PC-3 (cell line): ENCODE results near the gene CSDE1. TPM values are rescaled to one million over a fixed set of nuclear protein-coding genes. Genes with fewer than 3 reads are reported as not detected.
"Not testable (repeated sequence)": the region's sequence is repeated elsewhere in the genome, so short reads cannot be mapped to it uniquely, and the experiment has no call there.

Experiments
- ATAC-seq: fragments of 200-7000 bp; cut with Tn5 transposase; 2 replicates; pipeline ENCODE4 v1.9.1; 2020; ENCODE audit warnings: mild to moderate bottlenecking, moderate library complexity
- Bru-seq: library from RNA; stranded (reverse); fragments of 400-500 nt; gene quantifications from one replicate; lab custom pipeline; 2021; lab: Mats Ljungman, UMichigan
- BruChase-seq, 2 experiments: library from RNA; stranded (reverse); fragments of 400-500 nt; gene quantifications; one replicate each; lab custom pipeline; 2021; lab: Mats Ljungman, UMichigan
- BruUV-seq: library from RNA; stranded (reverse); fragments of 400-500 nt; replicated peaks from 2 replicates; lab custom pipeline; 2021; lab: Mats Ljungman, UMichigan
- CTCF ChIA-PET: fragments of 300-600 bp; sonication (Branson Sonifier 250); formaldehyde crosslinking; loops from one replicate; lab custom pipeline; 2022; ENCODE audit warnings: antibody characterized with exemption; lab: Charles Lee
- POLR2A ChIA-PET: fragments of 300-600 bp; sonication (Branson Sonifier 250); formaldehyde crosslinking; loops from one replicate; lab custom pipeline; 2022; ENCODE audit warnings: antibody characterized with exemption; ENCODE audit not compliant: unreplicated experiment; lab: Charles Lee
- DNase-seq: peaks from one replicate; pipeline ENCODE4 v3.0.0-alpha.2; 2015
- H2AFZ ChIP-seq: fragments of 300-600 bp; sonication (generic); 2 replicates; pipeline ENCODE4 v1.6.0; 2016; ENCODE audit warnings: antibody characterized with exemption, low read length
- H3F3A ChIP-seq: fragments of 300-600 bp; sonication (generic); one replicate; pipeline ENCODE4 v1.6.0; 2017; ENCODE audit warnings: antibody characterized with exemption, low read length, control low read depth, mild to moderate bottlenecking; ENCODE audit not compliant: unreplicated experiment
- H3K27ac ChIP-seq: fragments of 300-600 bp; sonication (generic); 2 replicates; pipeline ENCODE4 v1.5.1; 2016; ENCODE audit warnings: mild to moderate bottlenecking, low read length
- H3K27me3 ChIP-seq: fragments of 300-600 bp; sonication (generic); 2 replicates; pipeline ENCODE4 v1.6.1; 2016; ENCODE audit warnings: low read length, mixed read lengths
- H3K36me3 ChIP-seq: fragments of 300-600 bp; sonication (generic); 2 replicates; pipeline ENCODE4 v1.6.1; 2016; ENCODE audit warnings: low read depth, mixed run types, low read length, mixed read lengths
- H3K4me1 ChIP-seq: fragments of 300-600 bp; sonication (generic); 2 replicates; pipeline ENCODE4 v1.5.1; 2016; ENCODE audit warnings: low read length; ENCODE audit not compliant: insufficient read depth
- H3K4me2 ChIP-seq: fragments of 300-600 bp; sonication (generic); 2 replicates; pipeline ENCODE4 v1.6.0; 2016; ENCODE audit warnings: low read length
- H3K4me3 ChIP-seq: fragments of 300-600 bp; sonication (generic); 2 replicates; pipeline ENCODE4 v1.5.1; 2016; ENCODE audit warnings: mild to moderate bottlenecking, low read length, mixed read lengths
- H3K79me2 ChIP-seq: fragments of 300-600 bp; sonication (generic); 2 replicates; pipeline ENCODE4 v1.6.1; 2017; ENCODE audit warnings: low read length, mixed read lengths
- H3K9ac ChIP-seq: fragments of 300-600 bp; sonication (generic); 2 replicates; pipeline ENCODE4 v1.6.0; 2016; ENCODE audit warnings: mild to moderate bottlenecking, low read length
- H3K9me2 ChIP-seq: fragments of 300-600 bp; sonication (generic); replicated peaks from 2 replicates; pipeline ENCODE4 v1.6.1; 2016; ENCODE audit warnings: mixed run types, low read length, mixed read lengths
- H3K9me3 ChIP-seq: fragments of 300-600 bp; sonication (generic); 2 replicates; pipeline ENCODE4 v1.6.1; 2016; ENCODE audit warnings: low read length, mixed read lengths
- H4K20me1 ChIP-seq: fragments of 300-600 bp; sonication (generic); 2 replicates; pipeline ENCODE4 v1.6.1; 2016; ENCODE audit warnings: low read length, mixed read lengths
- EZH2 ChIP-seq: fragments of 300-600 bp; sonication (generic); IDR thresholded peaks from one replicate; pipeline ENCODE4 v1.6.1; 2017; ENCODE audit warnings: antibody characterized with exemption, mild to moderate bottlenecking, low read length; ENCODE audit not compliant: unreplicated experiment
- EZH2phosphoT487 ChIP-seq: fragments of 300-600 bp; sonication (generic); IDR thresholded peaks from 2 replicates; pipeline ENCODE4 v1.6.1; 2018; ENCODE audit warnings: mild to moderate bottlenecking, antibody characterized with exemption, low read length, borderline replicate concordance
- intact Hi-C: fragments of 100-400 bp; cut with micrococcal nuclease; formaldehyde crosslinking; loops from 2 replicates; pipeline ENCODE4 v1.9.0; 2023
- long read RNA-seq: library from polyadenylated mRNA; unstranded; transcript quantifications from one replicate; pipeline ENCODE4 v2.0.0, GENCODE V29; 2021; ENCODE audit not compliant: unreplicated experiment
- total RNA-seq: library from RNA; depleted of rRNA; stranded (reverse); fragments of >200 nt; gene quantifications from 2 replicates; pipeline ENCODE4 v1.2.3, GENCODE V29; 2014; rRNA removed
- TF ChIP-seq, protein P1 (sequence below): fragments of 300-600 bp; sonication (generic); conservative IDR thresholded peaks from 2 replicates; pipeline ENCODE4 v1.5.1; 2017; ENCODE audit warnings: antibody characterized with exemption, low read depth, mild to moderate bottlenecking, low read length

Gene CSDE1
- total RNA-seq (380 and 480 TPM in 2 replicates), Bru-seq, nascent RNA (percentile 98 among the genes with signal in this experiment), BruChase-seq, experiment 1, labeled RNA remaining after a 6-hour chase (percentile 98 among the genes with signal in this experiment), BruChase-seq, experiment 2, labeled RNA remaining after a 2-hour chase (percentile 98 among the genes with signal in this experiment)
- long read RNA-seq, full-length matches to known transcripts: 887 of 1,204 reads
- long read RNA-seq, partial matches to known transcripts: 214 of 1,204 reads
- long read RNA-seq, other reads (novel, unspliced or antisense): 103 of 1,204 reads

DNA sequence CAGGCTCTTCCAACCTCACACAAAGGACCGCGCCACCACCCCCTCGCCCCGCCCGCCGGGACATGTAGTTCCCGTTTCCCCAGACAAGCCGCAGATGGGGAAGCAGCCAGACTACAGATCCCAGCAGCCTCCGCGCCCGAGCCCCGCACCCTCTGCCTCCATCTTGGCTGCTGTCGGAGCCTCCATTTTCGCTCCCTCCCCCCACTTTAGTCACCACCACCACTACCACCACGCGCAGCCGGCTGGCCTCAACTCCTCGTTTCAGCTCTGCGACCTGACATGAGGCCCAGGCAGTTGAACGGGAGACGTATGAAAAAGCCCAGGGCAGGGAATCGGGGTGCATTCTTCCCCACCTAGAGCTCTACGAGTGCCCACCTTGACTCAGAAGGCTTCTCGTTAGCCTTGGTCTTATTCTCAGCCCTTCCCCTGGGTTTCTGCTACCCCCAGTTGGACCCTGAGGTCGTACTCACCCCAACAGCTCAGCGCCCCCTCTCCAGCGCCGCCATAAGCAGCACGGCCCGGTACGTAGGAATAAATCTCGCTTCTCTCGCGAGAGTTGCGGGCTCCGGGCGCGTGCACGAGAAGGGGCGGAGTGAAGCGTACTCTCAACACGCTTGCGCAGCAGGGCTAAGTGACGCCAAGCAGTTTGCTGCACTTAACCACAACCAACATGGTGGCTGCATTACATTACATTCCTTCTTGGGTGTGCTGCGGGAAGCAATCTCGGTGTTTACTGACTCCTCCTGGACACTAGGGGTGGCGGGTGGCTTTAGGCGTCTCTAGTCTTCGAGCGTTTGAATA is at the start of gene CSDE1:
CSDE1 (minus strand) TSS at position 530 of the 801 bp plus-strand sequence. CDS start 18,094 bp downstream, outside the sequence.
- H3K9ac ChIP-seq: peak within 1 kb of the TSS; percentile 99
- intact Hi-C loops: loop anchor here (2.0 kb wide), 1 partner anchor 23 kb away; the partner anchor contains the start of gene SIKE1
- ATAC-seq: peak; percentile 86
- peak within 1 kb of the TSS; percentile 94 for H3K4me2 ChIP-seq
- peak within 1 kb of the TSS; percentile 89 for H3K4me3 ChIP-seq
- peak within 1 kb of the TSS; percentile 93 for H2AFZ ChIP-seq
- H3F3A ChIP-seq: no peaks in the 10 kb centered on the region
- H3K27me3 ChIP-seq: no peaks in the 10 kb centered on the region
- TF ChIP-seq, protein P1, sequence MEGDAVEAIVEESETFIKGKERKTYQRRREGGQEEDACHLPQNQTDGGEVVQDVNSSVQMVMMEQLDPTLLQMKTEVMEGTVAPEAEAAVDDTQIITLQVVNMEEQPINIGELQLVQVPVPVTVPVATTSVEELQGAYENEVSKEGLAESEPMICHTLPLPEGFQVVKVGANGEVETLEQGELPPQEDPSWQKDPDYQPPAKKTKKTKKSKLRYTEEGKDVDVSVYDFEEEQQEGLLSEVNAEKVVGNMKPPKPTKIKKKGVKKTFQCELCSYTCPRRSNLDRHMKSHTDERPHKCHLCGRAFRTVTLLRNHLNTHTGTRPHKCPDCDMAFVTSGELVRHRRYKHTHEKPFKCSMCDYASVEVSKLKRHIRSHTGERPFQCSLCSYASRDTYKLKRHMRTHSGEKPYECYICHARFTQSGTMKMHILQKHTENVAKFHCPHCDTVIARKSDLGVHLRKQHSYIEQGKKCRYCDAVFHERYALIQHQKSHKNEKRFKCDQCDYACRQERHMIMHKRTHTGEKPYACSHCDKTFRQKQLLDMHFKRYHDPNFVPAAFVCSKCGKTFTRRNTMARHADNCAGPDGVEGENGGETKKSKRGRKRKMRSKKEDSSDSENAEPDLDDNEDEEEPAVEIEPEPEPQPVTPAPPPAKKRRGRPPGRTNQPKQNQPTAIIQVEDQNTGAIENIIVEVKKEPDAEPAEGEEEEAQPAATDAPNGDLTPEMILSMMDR: peak; percentile 64
- no peak for TF ChIP-seq EZH2phosphoT487
- H3K9me3 ChIP-seq: no peaks in the 10 kb centered on the region
- peaks cover 13% of the 10 kb centered on the region for H3K36me3 ChIP-seq
- H3K4me1 ChIP-seq: peaks cover 24% of the 10 kb centered on the region
- no peaks in the 10 kb centered on the region for H3K9me2 ChIP-seq
- CTCF ChIA-PET: interaction anchor here (0.6 kb wide), 1 partner anchor 353 kb away, joined by 3 read pairs; no protein-coding TSS in a partner anchor
- peaks cover 46% of the 10 kb centered on the region for H4K20me1 ChIP-seq
- TSS peak; percentile 47 for BruUV-seq
- POLR2A ChIA-PET: interaction anchor here (0.5 to 0.6 kb wide), 2 partner anchors 11 to 29 kb away, joined by 4 to 16 read pairs; no protein-coding TSS in a partner anchor
- H3K79me2 ChIP-seq: peaks cover 52% of the 10 kb centered on the region
- peak within 1 kb of the TSS; percentile 80 for H3K27ac ChIP-seq
- peak; percentile 98 for DNase-seq

DNA sequence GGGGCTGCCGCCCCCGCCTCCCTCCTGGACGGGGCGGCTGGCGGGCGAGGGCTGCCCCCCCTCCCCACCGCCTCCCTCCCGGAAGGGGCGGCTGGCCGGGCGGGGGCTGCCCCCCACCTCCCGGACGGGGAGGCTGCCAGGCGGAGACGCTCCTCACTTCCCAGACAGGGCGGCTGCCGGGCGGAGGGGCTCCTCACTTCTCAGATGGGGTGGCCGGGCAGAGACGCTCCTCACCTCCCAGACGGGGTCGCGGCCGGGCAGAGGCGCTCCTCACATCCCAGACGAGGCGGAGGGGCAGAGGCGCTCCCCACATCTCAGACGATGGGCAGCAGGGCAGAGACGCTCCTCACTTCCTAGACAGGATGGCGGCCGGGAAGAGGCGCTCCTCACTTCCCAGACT is 46.7 kb upstream of the CSDE1 start:
- intact Hi-C loops, H3K9me2 ChIP-seq, H3K9me3 ChIP-seq, H3K4me3 ChIP-seq, H3K36me3 ChIP-seq, H4K20me1 ChIP-seq, POLR2A ChIA-PET, BruUV-seq, H3K79me2 ChIP-seq, H2AFZ ChIP-seq, DNase-seq, H3K9ac ChIP-seq, H3K27ac ChIP-seq, CTCF ChIA-PET, H3K4me2 ChIP-seq, H3K4me1 ChIP-seq, H3F3A ChIP-seq, ATAC-seq: not testable (repeated sequence)
- peaks cover 32% of the 10 kb centered on the region for H3K27me3 ChIP-seq

DNA sequence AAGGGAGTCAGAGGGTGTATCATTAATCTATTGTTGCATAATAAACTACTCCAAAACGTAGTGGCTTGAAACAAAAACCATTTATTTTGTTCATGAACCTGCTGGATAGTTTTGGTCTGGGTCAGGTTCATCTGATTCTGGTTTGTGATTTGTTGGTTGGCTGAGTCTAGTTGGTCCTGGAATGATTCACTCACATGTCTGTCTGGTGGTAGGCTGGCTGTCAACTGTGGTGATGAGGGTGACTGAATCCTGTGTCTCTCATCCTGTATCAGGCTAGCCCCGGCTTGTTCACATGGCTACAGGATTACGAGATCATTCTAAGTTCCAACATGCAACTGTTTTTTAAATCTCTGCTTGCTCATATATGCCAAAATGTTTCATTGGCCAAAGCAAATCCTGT is 45.2 kb upstream of the CSDE1 start:
- Histone ChIP-seq H3K36me3 (no peaks in the 10 kb centered on the region), H2AFZ (no peak overlapping the region), H3K27ac (no peak overlapping the region), H3F3A (no peaks in the 10 kb centered on the region), H3K4me3 (no peak overlapping the region), H3K9ac (no peak overlapping the region), H3K27me3 (peaks cover 45% of the 10 kb centered on the region), H3K9me2 (no peaks in the 10 kb centered on the region), H4K20me1 (no peaks in the 10 kb centered on the region), H3K4me1 (no peaks in the 10 kb centered on the region), H3K4me2 (no peak overlapping the region), H3K9me3 (no peaks in the 10 kb centered on the region), H3K79me2 (no peaks in the 10 kb centered on the region)
- no peak for TF ChIP-seq EZH2phosphoT487
- no peak for TF ChIP-seq EZH2
- TF ChIP-seq, protein P1: no peak
- ChIA-PET CTCF (no interaction called here), POLR2A (no interaction called here)
- no peak for DNase-seq
- intact Hi-C loops: no loop called here
- BruUV-seq: no TSS peak
- no peak for ATAC-seq
